ENCODE data around the gene HMOX1. TPM values are rescaled to one million over a fixed set of nuclear protein-coding genes. Genes with fewer than 3 reads are reported as not detected.

HMOX1 gene
- total RNA-seq, 1 experiment from 2014 or later, result 12.1 TPM

DNA sequence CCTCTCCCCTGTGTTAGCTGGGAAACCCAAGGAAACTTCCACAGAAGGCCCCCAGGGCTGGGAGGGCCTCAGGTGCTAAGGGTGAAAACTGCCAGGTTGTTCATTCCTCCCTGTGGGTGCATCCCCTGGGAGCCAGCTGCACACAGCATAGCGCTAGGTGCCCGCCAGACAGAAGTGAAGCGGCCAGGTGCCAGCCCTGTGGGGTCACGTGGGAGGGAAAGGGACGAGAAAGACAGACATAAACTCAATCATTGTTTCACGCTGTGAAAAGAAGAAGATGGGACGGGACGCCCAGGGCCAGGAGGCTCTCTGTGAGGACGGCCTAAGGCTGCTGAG is 31.6 kb upstream of the HMOX1 start (continued):
- TF ChIP-seq NR1H2 (CRISPR knock-in tag; IDR thresholded peaks at IDR 0.05) (no peak), TEAD4 (CRISPR knock-in tag; IDR thresholded peaks at IDR 0.05) (no peak), SOX15 (CRISPR knock-in tag; IDR thresholded peaks at IDR 0.05) (no peak)
- TF ChIP-seq, protein P1, sequence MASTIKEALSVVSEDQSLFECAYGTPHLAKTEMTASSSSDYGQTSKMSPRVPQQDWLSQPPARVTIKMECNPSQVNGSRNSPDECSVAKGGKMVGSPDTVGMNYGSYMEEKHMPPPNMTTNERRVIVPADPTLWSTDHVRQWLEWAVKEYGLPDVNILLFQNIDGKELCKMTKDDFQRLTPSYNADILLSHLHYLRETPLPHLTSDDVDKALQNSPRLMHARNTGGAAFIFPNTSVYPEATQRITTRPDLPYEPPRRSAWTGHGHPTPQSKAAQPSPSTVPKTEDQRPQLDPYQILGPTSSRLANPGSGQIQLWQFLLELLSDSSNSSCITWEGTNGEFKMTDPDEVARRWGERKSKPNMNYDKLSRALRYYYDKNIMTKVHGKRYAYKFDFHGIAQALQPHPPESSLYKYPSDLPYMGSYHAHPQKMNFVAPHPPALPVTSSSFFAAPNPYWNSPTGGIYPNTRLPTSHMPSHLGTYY (CRISPR knock-in tag; IDR thresholded peaks at IDR 0.05), result no peak
- TF ChIP-seq, protein P2, sequence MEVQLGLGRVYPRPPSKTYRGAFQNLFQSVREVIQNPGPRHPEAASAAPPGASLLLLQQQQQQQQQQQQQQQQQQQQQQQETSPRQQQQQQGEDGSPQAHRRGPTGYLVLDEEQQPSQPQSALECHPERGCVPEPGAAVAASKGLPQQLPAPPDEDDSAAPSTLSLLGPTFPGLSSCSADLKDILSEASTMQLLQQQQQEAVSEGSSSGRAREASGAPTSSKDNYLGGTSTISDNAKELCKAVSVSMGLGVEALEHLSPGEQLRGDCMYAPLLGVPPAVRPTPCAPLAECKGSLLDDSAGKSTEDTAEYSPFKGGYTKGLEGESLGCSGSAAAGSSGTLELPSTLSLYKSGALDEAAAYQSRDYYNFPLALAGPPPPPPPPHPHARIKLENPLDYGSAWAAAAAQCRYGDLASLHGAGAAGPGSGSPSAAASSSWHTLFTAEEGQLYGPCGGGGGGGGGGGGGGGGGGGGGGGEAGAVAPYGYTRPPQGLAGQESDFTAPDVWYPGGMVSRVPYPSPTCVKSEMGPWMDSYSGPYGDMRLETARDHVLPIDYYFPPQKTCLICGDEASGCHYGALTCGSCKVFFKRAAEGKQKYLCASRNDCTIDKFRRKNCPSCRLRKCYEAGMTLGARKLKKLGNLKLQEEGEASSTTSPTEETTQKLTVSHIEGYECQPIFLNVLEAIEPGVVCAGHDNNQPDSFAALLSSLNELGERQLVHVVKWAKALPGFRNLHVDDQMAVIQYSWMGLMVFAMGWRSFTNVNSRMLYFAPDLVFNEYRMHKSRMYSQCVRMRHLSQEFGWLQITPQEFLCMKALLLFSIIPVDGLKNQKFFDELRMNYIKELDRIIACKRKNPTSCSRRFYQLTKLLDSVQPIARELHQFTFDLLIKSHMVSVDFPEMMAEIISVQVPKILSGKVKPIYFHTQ (CRISPR knock-in tag; IDR thresholded peaks at IDR 0.05), result no peak

DNA sequence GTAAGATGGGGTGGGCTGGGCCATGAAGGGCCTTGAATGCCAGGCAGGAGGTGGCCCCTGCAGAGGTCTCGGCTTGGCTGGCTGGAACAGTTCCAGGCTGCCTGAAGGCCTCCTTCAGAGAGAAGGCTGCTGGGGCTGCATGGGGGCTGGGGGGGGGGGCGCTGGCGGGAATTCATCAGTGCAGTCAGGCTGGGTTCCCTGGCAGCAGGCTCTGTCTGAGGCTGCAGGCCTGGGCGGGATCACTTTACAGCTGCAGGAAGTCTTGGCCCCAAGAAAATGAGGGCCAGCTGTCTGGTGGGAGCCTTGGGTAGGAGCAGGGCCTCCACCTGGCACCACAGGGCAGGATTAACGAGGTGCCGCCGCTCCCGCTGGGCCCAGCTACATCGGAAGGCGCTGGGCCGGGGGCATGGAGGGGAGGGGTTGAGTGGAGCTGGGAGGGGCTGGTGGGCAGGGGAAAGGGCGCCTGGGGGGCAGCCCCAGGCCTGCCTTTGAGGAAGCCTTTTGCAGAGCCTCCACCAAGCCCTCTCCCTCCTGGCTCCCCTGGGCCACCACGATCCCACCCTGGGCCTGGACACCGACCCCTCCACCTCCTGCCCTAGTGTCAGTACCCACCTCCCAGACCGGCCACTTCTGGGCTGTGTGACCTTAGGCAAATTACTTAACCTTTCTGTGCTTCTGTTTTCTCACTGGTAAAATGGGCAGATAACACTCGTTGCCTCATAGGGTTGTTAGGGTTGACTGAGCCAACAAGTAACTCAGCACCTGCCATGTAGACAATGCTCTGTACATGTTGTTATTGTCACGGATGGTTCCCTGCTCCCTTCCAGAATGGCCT is 31.0 kb upstream of the HMOX1 start:
- DNase-seq (ENCODE audit: low spot score), result no peak
- no peaks in the 10 kb centered on the region for H3K9me3 Mint-ChIP-seq
- CTCF ChIA-PET, result interaction anchor here (0.6 to 2.5 kb wide), 17 partner anchors 10 to 716 kb away, joined by 3 to 19 read pairs (median 6); partner anchors contain the start of genes HMOX1 and TOM1
- ATAC-seq, result no peak
- no peaks in the 10 kb centered on the region for H3K36me3 Mint-ChIP-seq
- H3K27me3 Mint-ChIP-seq (ENCODE audit: low read depth), result peaks cover 10% of the 10 kb centered on the region; the same call in 1 of the 2 replicates
- peak overlapping the region; percentile 41; the same call in 1 of the 2 replicates for H3K27ac Mint-ChIP-seq
- H3K4me3 Mint-ChIP-seq, result no peak overlapping the region
- TF ChIP-seq, protein P3, sequence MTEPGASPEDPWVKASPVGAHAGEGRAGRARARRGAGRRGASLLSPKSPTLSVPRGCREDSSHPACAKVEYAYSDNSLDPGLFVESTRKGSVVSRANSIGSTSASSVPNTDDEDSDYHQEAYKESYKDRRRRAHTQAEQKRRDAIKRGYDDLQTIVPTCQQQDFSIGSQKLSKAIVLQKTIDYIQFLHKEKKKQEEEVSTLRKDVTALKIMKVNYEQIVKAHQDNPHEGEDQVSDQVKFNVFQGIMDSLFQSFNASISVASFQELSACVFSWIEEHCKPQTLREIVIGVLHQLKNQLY (CRISPR knock-in tag; IDR thresholded peaks at IDR 0.05), result no peak
- TF ChIP-seq, protein P4, sequence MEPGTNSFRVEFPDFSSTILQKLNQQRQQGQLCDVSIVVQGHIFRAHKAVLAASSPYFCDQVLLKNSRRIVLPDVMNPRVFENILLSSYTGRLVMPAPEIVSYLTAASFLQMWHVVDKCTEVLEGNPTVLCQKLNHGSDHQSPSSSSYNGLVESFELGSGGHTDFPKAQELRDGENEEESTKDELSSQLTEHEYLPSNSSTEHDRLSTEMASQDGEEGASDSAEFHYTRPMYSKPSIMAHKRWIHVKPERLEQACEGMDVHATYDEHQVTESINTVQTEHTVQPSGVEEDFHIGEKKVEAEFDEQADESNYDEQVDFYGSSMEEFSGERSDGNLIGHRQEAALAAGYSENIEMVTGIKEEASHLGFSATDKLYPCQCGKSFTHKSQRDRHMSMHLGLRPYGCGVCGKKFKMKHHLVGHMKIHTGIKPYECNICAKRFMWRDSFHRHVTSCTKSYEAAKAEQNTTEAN (CRISPR knock-in tag; IDR thresholded peaks at IDR 0.05), result no peak
- TF ChIP-seq ESRRA (CRISPR knock-in tag; IDR thresholded peaks at IDR 0.05; ENCODE audit: borderline replicate concordance), result no peak
- TF ChIP-seq ELF4 (CRISPR knock-in tag; IDR thresholded peaks at IDR 0.05; ENCODE audit: low read depth), result no peak
- TF ChIP-seq ZNF317 (CRISPR knock-in tag; IDR thresholded peaks at IDR 0.05; ENCODE audit: borderline replicate concordance, low read depth), result no peak
- no peak for TF ChIP-seq GTF2I (CRISPR knock-in tag; conservative IDR thresholded peaks at IDR 0.05)
- no peak for TF ChIP-seq NFATC4 (CRISPR knock-in tag; IDR thresholded peaks at IDR 0.05)
- no peak for TF ChIP-seq SMAD4 (CRISPR knock-in tag; IDR thresholded peaks at IDR 0.05)
- no peak for TF ChIP-seq SOX15 (CRISPR knock-in tag; IDR thresholded peaks at IDR 0.05)
- no peak for TF ChIP-seq CBFB (CRISPR knock-in tag; IDR thresholded peaks at IDR 0.05; ENCODE audit: low read depth)
- TF ChIP-seq, protein P5, sequence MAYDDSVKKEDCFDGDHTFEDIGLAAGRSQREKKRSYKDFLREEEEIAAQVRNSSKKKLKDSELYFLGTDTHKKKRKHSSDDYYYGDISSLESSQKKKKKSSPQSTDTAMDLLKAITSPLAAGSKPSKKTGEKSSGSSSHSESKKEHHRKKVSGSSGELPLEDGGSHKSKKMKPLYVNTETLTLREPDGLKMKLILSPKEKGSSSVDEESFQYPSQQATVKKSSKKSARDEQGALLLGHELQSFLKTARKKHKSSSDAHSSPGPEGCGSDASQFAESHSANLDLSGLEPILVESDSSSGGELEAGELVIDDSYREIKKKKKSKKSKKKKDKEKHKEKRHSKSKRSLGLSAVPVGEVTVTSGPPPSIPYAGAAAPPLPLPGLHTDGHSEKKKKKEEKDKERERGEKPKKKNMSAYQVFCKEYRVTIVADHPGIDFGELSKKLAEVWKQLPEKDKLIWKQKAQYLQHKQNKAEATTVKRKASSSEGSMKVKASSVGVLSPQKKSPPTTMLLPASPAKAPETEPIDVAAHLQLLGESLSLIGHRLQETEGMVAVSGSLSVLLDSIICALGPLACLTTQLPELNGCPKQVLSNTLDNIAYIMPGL (CRISPR knock-in tag; IDR thresholded peaks at IDR 0.05), result no peak
- TF ChIP-seq, protein P1 (CRISPR knock-in tag; IDR thresholded peaks at IDR 0.05), result no peak
- no peak for TF ChIP-seq NR1H2 (CRISPR knock-in tag; IDR thresholded peaks at IDR 0.05)
- POLR2A ChIA-PET, result no interaction called here
- H3K4me1 Mint-ChIP-seq, result peaks cover 18% of the 10 kb centered on the region

All from WTC11 (cell line).